Esophagus (tissue), 2 donors: Measurements from ENCODE around the gene PARD3B. TPM values are rescaled to one million over a fixed set of nuclear protein-coding genes. Genes with fewer than 3 reads are reported as not detected.

Source experiments
- H3K27ac ChIP-seq, 2 donors: one replicate each; pipeline ENCODE4 v1.5.1; 2013; ENCODE audit warnings: low read depth in 2 of 2, mild to moderate bottlenecking in 2 of 2, inconsistent platforms in 1 of 2, low read length in 1 of 2, moderate library complexity in 1 of 2
- H3K27me3 ChIP-seq, 2 donors: one replicate each; pipeline ENCODE4 v1.6.1; 2013; ENCODE audit warnings: low read length in 2 of 2, control low read depth in 1 of 2, mild to moderate bottlenecking in 1 of 2; ENCODE audit not compliant: insufficient read depth in 2 of 2, control insufficient read depth in 1 of 2
- H3K36me3 ChIP-seq, 2 donors: one replicate each; pipeline ENCODE4 v1.6.1; 2013; ENCODE audit warnings: low read length in 1 of 2; ENCODE audit not compliant: control insufficient read depth in 2 of 2, insufficient read depth in 2 of 2
- H3K4me1 ChIP-seq, 2 donors: one replicate each; pipeline ENCODE4 v1.6.1; 2013; ENCODE audit warnings: low read length in 1 of 2; ENCODE audit not compliant: control insufficient read depth in 2 of 2, insufficient read depth in 2 of 2
- H3K4me3 ChIP-seq, 2 donors: one replicate each; pipeline ENCODE4 v1.5.1; 2013; ENCODE audit warnings: low read length in 2 of 2, mild to moderate bottlenecking in 2 of 2, low read depth in 1 of 2, moderate library complexity in 1 of 2
- H3K9me3 ChIP-seq, 2 donors: one replicate each; pipeline ENCODE4 v1.6.1; 2013; ENCODE audit warnings: mild to moderate bottlenecking in 2 of 2, low read depth in 1 of 2, low read length in 1 of 2, moderate library complexity in 1 of 2; ENCODE audit not compliant: control insufficient read depth in 2 of 2, insufficient read depth in 1 of 2
- WGBS, 2 donors: extraction: QIAGEN DNeasy Blood & Tissue Kit; methylation state at CpG; one replicate each; pipeline ENCODE4 v1.1.7; 2013; 5-methylcytosine and 5-hydroxymethylcytosine counted together
- polyA plus RNA-seq, 2 donors: library from polyadenylated mRNA; stranded (reverse); fragments of 200-250 nt; gene quantifications; one replicate each; pipeline ENCODE4 v1.2.3, GENCODE V29; 2013
- donor health status: healthy with polysubstance abuse.
- donor health status: Bipolar disorder and iron deficiency.

Gene PARD3B
- polyA plus RNA-seq, 2 donors, result 1.2 to 1.3 TPM

- WGBS, 2 donors, result 72 to 79% methylated on average over 5 of the region's 5 CpGs
- Histone ChIP-seq H3K36me3 (no peaks in the 10 kb centered on the region), H3K27me3 (no peaks in the 10 kb centered on the region), H3K27ac (no peak overlapping the region), H3K4me1 (no peaks in the 10 kb centered on the region), H3K9me3 (no peaks in the 10 kb centered on the region), H3K4me3 (no peak overlapping the region)
These were observed 1026.2 kb downstream of the PARD3B start for GRCh38 chr2:205571360-205571959.

GRCh38 chr2:205574001-205574400, 1028.7 kb downstream of the PARD3B start:
- 69 to 73% methylated on average over 3 of the region's 3 CpGs for WGBS, 2 donors
- no peaks in the 10 kb centered on the region for H3K27me3 ChIP-seq
- no peaks in the 10 kb centered on the region for H3K4me1 ChIP-seq

GRCh38 chr2:205579335-205579734, 1034.1 kb downstream of the PARD3B start:
- 88 to 92% methylated on average over 7 of the region's 7 CpGs for WGBS, 2 donors
- Histone ChIP-seq H3K27me3 (no peaks in the 10 kb centered on the region), H3K27ac (no peak overlapping the region), H3K9me3 (no peaks in the 10 kb centered on the region), H3K4me3 (no peak overlapping the region), H3K4me1 (no peaks in the 10 kb centered on the region), H3K36me3 (no peaks in the 10 kb centered on the region)

More at GRCh38 chr2:205574001-205574400, 1028.7 kb downstream of the PARD3B start:
- no peaks in the 10 kb centered on the region for H3K36me3 ChIP-seq
- H3K27ac ChIP-seq, result no peak overlapping the region
- H3K9me3 ChIP-seq, result no peaks in the 10 kb centered on the region
- no peak overlapping the region for H3K4me3 ChIP-seq

GRCh38 chr2:205580212-205580987, 1035.1 kb downstream of the PARD3B start:
- 82 to 90% methylated on average over 8 of the region's 8 CpGs for WGBS, 2 donors
- H3K4me1 ChIP-seq, result no peaks in the 10 kb centered on the region

GRCh38 chr2:205582366-205582765, 1037.1 kb downstream of the PARD3B start:
- Histone ChIP-seq H3K27me3 (no peaks in the 10 kb centered on the region), H3K4me3 (no peak overlapping the region), H3K36me3 (no peaks in the 10 kb centered on the region), H3K9me3 (no peaks in the 10 kb centered on the region), H3K4me1 (no peaks in the 10 kb centered on the region), H3K27ac (no peak overlapping the region)
- WGBS, 2 donors, result 70 to 81% methylated on average over 2 of the region's 2 CpGs

More at GRCh38 chr2:205580212-205580987, 1035.1 kb downstream of the PARD3B start:
- H3K4me3 ChIP-seq, result no peak overlapping the region
- no peaks in the 10 kb centered on the region for H3K9me3 ChIP-seq
- H3K36me3 ChIP-seq, result no peaks in the 10 kb centered on the region
- no peaks in the 10 kb centered on the region for H3K27me3 ChIP-seq
- no peak overlapping the region for H3K27ac ChIP-seq

GRCh38 chr2:205585449-205586383, 1040.4 kb downstream of the PARD3B start:
- Histone ChIP-seq H3K27ac (no peak overlapping the region), H3K27me3 (no peaks in the 10 kb centered on the region), H3K4me1 (no peaks in the 10 kb centered on the region), H3K4me3 (no peak overlapping the region), H3K9me3 (no peaks in the 10 kb centered on the region), H3K36me3 (no peaks in the 10 kb centered on the region)
- WGBS, 2 donors, result 81% methylated on average over 10 of the region's 10 CpGs

GRCh38 chr2:205586626-205587025, 1041.4 kb downstream of the PARD3B start:
- WGBS, 2 donors, result 88 to 90% methylated on average over 5 of the region's 5 CpGs
- Histone ChIP-seq H3K36me3 (no peaks in the 10 kb centered on the region), H3K4me3 (no peak overlapping the region)

GRCh38 chr2:205589479-205589878, 1044.2 kb downstream of the PARD3B start:
- Histone ChIP-seq H3K27me3 (no peaks in the 10 kb centered on the region), H3K36me3 (no peaks in the 10 kb centered on the region), H3K4me1 (no peaks in the 10 kb centered on the region), H3K9me3 (no peaks in the 10 kb centered on the region), H3K27ac (no peak overlapping the region), H3K4me3 (no peak overlapping the region)
- WGBS, 2 donors, result 19 to 41% methylated on average over 1 of the region's 1 CpG

More at GRCh38 chr2:205586626-205587025, 1041.4 kb downstream of the PARD3B start:
- H3K27ac ChIP-seq, result no peak overlapping the region
- H3K4me1 ChIP-seq, result no peaks in the 10 kb centered on the region
- no peaks in the 10 kb centered on the region for H3K9me3 ChIP-seq
- H3K27me3 ChIP-seq, result no peaks in the 10 kb centered on the region

GRCh38 chr2:205590759-205591158, 1045.5 kb downstream of the PARD3B start:
- Histone ChIP-seq H3K4me1 (no peaks in the 10 kb centered on the region), H3K9me3 (no peaks in the 10 kb centered on the region), H3K36me3 (no peaks in the 10 kb centered on the region), H3K27ac (no peak overlapping the region), H3K4me3 (no peak overlapping the region), H3K27me3 (no peaks in the 10 kb centered on the region)
- WGBS, 2 donors, result 69 to 75% methylated on average over 2 of the region's 2 CpGs
